ENCODE data around the gene CFI. TPM values are rescaled to one million over a fixed set of nuclear protein-coding genes. Genes with fewer than 3 reads are reported as not detected.

CFI gene
- total and polyA plus RNA-seq, 9 of the 15 experiments (the other 6 are each of a cell fraction or from before 2014, with no cell fraction given), result 0.30 to 8.4 (median 0.95) TPM

DNA sequence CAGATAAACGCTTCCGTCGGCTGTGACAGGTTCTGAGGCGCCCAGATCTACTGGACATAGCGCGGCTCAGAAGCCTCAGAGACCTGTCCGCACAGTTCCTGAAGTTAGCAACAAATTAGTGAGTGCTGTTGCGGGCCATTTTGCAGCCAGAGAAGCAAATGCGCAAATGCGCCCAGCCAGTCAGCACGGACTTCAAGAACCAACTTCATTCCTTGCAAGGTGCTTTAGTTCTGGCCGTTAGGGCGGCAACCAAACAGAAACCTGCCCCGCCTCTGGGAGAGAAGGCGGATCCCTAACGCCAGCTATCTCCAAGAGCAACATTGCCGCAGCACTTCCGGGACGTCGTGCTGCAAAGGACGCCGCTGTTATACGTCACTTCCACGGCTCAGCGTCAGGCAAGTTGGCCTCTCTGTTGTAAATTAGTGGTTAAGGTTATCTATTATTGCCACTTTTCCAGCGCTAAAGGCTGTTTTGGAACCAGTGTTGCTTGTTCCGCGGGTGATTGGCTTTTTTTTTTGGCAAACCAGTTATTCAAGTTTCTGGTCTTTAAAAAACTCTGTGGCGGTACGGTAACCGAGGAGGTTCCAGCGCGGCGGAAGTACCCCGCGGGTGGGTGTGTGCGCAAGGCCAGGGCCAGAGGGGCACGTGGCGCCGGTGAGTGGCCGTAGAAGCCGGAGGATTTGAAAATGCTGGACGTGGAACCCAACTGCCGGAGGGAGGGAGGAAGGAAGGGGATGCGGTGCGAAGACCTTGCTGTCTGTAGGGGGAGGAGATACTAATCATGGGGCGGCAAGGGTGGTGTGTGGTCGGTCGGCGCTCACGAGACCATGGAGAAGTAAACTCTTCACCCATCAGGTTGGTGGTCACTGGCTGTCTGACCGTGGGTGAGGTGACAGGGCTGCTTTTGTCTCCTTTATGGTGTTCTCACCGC is 13.6 kb upstream of the CFI start, which contains the start of gene GAR1 (continued):
- TF ChIP-seq, protein P1, sequence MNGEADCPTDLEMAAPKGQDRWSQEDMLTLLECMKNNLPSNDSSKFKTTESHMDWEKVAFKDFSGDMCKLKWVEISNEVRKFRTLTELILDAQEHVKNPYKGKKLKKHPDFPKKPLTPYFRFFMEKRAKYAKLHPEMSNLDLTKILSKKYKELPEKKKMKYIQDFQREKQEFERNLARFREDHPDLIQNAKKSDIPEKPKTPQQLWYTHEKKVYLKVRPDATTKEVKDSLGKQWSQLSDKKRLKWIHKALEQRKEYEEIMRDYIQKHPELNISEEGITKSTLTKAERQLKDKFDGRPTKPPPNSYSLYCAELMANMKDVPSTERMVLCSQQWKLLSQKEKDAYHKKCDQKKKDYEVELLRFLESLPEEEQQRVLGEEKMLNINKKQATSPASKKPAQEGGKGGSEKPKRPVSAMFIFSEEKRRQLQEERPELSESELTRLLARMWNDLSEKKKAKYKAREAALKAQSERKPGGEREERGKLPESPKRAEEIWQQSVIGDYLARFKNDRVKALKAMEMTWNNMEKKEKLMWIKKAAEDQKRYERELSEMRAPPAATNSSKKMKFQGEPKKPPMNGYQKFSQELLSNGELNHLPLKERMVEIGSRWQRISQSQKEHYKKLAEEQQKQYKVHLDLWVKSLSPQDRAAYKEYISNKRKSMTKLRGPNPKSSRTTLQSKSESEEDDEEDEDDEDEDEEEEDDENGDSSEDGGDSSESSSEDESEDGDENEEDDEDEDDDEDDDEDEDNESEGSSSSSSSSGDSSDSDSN (IDR thresholded peaks at IDR 0.05; ENCODE audit: borderline replicate concordance in 1 of 2, low read depth in 2 of 2, low read length in 2 of 2), result peak in 1 of 2 experiments; percentile 35; a peak in 1 of 4 replicates
- no peak for TF ChIP-seq BRD9 (IDR thresholded peaks at IDR 0.05; ENCODE audit: low read depth, partially characterized antibody)
- no peak for TF ChIP-seq SREBF2 (CRISPR knock-in tag; IDR thresholded peaks at IDR 0.05)
- TF ChIP-seq, protein P2, sequence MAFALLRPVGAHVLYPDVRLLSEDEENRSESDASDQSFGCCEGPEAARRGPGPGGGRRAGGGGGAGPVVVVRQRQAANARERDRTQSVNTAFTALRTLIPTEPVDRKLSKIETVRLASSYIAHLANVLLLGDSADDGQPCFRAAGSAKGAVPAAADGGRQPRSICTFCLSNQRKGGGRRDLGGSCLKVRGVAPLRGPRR (CRISPR knock-in tag; IDR thresholded peaks at IDR 0.05), result no peak
- no peak for TF ChIP-seq SETDB1 (IDR thresholded peaks at IDR 0.05; ENCODE audit: low read length)
- no peak for TF ChIP-seq CBFB (CRISPR knock-in tag; IDR thresholded peaks at IDR 0.05)
- TF ChIP-seq ATF7 (IDR thresholded peaks at IDR 0.05), result peak; percentile 87
- TF ChIP-seq ZNF12 (CRISPR knock-in tag; IDR thresholded peaks at IDR 0.05), result no peak
- no peak for TF ChIP-seq IFI16 (CRISPR knock-in tag; IDR thresholded peaks at IDR 0.05)
- no peak for TF ChIP-seq NR4A1 (CRISPR knock-in tag; IDR thresholded peaks at IDR 0.05)
- TF ChIP-seq NR4A1 (tag; IDR thresholded peaks at IDR 0.05), result no peak
- TF ChIP-seq TRIM28 (IDR thresholded peaks at IDR 0.05), result no peak
- TF ChIP-seq ZNF316 (IDR thresholded peaks at IDR 0.05), result no peak
- TF ChIP-seq PHF21A (IDR thresholded peaks at IDR 0.05; ENCODE audit: borderline replicate concordance, low read depth), result no peak
- TF ChIP-seq, protein P3, sequence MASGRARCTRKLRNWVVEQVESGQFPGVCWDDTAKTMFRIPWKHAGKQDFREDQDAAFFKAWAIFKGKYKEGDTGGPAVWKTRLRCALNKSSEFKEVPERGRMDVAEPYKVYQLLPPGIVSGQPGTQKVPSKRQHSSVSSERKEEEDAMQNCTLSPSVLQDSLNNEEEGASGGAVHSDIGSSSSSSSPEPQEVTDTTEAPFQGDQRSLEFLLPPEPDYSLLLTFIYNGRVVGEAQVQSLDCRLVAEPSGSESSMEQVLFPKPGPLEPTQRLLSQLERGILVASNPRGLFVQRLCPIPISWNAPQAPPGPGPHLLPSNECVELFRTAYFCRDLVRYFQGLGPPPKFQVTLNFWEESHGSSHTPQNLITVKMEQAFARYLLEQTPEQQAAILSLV (tag; IDR thresholded peaks at IDR 0.05), result no peak
- TF ChIP-seq, protein P4, sequence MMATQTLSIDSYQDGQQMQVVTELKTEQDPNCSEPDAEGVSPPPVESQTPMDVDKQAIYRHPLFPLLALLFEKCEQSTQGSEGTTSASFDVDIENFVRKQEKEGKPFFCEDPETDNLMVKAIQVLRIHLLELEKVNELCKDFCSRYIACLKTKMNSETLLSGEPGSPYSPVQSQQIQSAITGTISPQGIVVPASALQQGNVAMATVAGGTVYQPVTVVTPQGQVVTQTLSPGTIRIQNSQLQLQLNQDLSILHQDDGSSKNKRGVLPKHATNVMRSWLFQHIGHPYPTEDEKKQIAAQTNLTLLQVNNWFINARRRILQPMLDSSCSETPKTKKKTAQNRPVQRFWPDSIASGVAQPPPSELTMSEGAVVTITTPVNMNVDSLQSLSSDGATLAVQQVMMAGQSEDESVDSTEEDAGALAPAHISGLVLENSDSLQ (IDR thresholded peaks at IDR 0.05), result peak; percentile 33; the same call in 1 of the 2 replicates
- no peak; the same call in 1 of the 2 replicates for TF ChIP-seq TAL1 (IDR thresholded peaks at IDR 0.05)
- TF ChIP-seq HDAC1 (IDR thresholded peaks at IDR 0.05), result peak; percentile 44 to 100; a peak in 3 of 4 replicates
- peak; percentile 14; the same call in 1 of the 2 replicates for TF ChIP-seq JUN (IDR thresholded peaks at IDR 0.05; ENCODE audit: borderline replicate concordance, low read depth, low read length)
- TF ChIP-seq JUN (CRISPR knock-in tag; IDR thresholded peaks at IDR 0.05; ENCODE audit: borderline replicate concordance), result no peak
- TF ChIP-seq HNRNPK (IDR thresholded peaks at IDR 0.05; ENCODE audit: low read depth, low read length, poor library complexity, severe bottlenecking), result no peak
- TF ChIP-seq NFYB (IDR thresholded peaks at IDR 0.05; ENCODE audit: extremely low read depth, insufficient read length), result no peak
- no peak for TF ChIP-seq PRMT5 (CRISPR knock-in tag; IDR thresholded peaks at IDR 0.05)
- no peak for TF ChIP-seq E2F3 (CRISPR knock-in tag; IDR thresholded peaks at IDR 0.05)
- no peak for TF ChIP-seq ZBTB17 (CRISPR knock-in tag; IDR thresholded peaks at IDR 0.05)
- no peak for TF ChIP-seq RFX5 (IDR thresholded peaks at IDR 0.05; ENCODE audit: low read depth, low read length)

Data from K562 (cell line).